ENCODE measurements around the gene USP24. TPM values are rescaled to one million over a fixed set of nuclear protein-coding genes. Genes with fewer than 3 reads are reported as not detected.

Gene USP24
- total RNA-seq, 1 experiment from 2014 or later: 29.9 TPM

DNA sequence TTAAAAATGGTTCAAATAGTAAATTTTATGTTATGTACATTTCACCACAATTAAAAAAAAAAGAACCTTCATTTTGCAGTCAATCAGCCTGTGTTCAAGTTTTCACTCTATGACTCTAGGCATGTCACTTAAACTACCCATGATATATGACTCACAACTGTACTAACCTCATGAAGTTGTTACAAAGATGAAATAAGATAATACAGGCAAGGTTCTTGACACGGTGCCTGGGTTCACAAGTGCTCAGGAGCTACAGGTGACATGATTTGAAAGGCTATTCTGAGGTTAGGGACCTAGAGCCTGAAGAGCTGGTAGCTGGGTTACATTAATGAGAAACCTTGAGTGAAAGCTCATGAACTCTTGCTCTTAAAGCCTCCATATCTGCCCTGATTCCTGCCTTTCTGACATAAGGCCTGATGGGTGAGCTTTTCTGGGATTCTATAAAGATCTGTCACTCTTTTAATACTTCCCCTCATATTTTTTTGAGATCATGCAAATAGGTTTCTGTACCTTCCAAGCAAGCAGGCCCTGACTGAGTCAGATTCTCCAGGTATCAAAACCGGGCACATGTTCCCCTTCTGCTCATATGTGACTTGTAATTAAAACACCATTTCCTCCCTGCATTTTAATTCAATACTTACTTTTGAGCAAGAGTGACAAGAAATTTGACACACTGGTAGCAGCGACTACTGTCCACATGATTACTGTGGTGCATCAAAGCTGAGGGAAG is 141.8 kb downstream of the USP24 start:
- DNase-seq (ENCODE audit: extremely low read depth, low read depth): no peak

DNA sequence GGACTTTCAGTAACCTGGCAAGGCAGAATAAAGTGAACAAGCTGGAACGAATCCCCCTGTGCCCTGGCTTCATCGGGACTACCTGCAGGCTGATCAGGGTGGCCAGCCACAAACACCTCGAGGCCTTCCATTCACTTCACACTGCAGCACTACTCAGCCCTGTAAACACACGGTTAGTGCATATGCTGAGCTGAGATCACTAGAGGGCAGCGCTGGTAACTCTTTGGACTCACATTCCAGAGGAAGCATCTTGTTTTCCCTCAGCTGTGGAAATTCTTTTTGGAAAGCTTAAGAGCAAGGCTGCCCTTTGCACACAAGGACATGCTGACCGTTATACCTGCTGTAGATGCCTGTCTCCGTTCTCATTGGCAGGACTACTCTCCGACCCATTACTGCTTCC is 143.7 kb downstream of the USP24 start:
- peak; percentile 19 for DNase-seq (ENCODE audit: extremely low read depth, low read depth)

DNA sequence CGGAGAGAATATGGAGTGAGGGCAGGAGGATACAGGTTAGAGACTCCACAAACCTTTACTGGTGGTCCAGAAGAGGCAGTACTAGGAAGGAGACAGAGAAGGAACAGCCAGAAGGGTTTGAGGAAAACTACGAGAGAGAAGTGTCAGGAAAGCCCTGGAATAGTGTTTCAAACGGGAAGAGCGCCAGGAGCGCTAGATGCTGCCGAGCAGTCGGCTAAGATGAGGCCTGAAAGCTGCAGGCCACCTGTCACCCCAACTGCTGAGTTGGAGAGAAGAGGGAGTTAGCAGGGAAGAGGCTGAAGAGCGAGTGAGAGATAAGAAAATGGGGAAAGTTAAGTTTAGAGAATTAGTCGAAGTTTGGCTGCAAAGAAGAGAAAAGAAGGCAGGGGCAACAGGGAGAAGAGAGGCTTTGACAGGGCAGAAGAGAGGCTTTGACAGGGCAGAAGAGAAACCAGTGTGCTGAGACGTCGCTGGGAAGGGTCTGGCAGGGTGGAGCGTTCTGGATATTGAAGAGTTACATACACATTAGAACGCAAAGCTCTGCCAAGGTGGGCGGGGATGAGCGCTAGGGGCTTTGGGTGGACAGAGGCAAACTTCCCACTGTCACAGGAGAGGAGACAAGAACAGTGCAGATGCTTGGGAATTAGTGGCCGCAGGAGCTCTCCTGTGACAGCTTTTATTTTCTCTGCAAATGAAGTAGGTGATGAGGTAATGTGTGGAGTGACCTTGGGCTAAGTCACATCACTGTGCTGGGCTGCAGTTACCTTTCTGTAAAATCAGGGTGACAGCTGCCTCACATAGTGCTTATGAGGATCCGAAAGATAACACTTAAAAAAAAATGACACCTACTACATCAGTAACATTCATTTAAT is 144.6 kb downstream of the USP24 start:
- DNase-seq (ENCODE audit: extremely low read depth, low read depth): no peak

DNA sequence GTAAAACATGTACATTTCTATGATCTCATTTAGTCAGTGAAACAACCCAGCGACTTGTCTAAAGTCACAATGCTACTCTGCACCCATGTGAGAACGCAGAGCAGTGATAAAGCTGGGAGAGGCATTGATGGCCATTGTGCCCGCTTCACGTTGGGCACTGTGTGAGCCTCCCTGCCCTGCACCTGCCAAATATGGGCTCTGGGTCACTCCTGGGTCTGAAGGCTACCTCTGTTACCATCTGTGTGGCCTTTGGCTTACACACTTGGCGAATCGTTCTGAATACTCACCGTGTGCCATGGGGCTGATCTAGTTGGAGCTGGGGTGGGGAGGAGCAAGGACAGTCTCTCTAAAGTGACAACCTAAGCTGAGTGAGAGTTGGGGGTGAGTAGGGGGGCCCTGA is 145.9 kb downstream of the USP24 start:
- no peak for DNase-seq (ENCODE audit: extremely low read depth, low read depth)

DNA sequence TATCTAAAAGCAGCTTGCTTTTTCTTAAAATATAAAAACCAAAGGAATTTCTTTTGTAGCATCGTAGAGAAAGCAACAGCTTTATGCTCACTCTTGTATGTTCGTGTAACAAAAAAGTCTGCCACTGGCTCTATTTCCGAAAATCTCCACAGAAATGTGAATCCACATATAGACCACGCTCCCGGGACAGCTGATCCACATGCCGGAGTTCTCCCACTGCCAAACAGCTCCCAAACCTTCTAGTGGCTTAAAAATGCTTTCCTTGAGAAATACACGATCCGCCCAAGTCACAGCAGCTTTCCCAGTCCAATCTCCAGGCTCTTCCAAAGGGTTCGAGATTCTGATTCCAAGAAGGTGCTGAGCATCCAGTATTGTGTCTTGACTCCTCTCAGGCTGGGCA is 146.5 kb downstream of the USP24 start:
- no peak for DNase-seq (ENCODE audit: extremely low read depth, low read depth)

DNA sequence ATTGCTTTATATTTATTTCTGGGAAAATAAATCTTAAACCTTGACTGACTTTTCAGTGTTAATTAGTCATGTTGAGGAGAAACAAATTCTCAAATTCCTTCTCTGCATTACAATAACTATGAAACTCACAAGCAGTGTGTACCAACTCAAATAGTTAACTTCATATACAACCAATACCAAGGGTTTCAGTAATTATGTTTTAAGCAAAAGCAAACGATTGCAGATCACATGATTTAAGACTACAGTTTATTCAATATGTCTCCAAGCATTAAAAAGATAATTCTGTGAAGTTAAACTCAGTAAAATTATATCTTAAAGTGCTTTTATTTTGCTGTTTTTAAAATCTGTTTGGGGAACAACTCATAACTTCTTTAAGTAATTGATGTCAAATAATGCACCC is 147.2 kb downstream of the USP24 start:
- DNase-seq (ENCODE audit: extremely low read depth, low read depth): no peak

DNA sequence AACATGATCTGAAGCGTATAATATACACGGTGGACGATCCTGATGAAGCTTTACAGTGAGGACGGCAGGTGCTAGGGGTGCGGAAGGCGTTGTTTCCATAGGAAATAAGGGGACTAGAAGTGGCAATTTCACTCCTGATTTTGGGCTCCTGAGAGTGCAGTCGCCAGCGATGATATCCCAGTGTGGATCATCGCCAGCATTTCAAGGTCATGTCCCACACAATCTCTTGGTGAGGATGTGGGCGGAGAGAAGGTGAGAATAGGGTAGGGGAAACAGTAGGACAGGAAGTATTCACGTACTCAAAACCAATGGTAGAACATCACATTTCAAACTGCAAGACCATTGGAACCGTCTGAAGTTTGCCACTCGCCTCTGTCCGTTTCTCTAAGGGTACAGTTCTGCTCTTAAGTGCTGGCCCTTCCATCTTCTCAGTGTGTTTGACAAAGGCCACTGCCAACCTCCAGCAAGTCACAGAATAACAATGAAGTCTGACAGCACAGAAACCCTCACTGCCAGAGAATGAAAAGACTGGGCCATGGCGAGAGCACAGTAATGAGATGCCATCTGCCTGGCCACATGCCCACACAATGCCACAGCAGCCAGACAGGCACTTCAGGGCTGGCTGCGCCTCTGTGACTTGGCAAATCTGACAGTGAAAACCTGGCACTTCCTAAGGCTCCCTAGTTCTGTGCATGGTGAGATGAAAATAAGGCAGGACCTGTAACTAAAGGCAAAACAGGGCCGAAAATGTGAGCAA is 148.0 kb downstream of the USP24 start:
- no peak for DNase-seq (ENCODE audit: extremely low read depth, low read depth)

DNA sequence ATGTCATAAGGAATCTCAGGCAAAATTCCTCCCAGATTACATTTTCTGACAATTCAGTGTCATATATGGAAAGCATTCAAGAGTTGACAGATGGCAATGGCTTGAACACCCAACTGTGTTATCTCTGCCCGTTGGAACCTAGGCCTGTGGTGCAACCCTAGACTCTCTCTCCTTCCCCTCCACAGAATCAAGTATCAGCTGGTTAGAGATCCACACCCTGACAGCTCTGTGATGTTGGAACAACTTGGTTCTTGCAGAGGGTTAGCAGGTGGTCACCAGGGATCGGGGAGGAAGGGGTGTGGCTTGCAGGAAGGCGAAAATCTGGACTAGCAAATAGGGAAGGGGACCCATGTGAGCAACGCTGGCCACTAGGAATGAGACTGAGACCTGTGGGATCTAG is 149.5 kb downstream of the USP24 start:
- no peak for DNase-seq (ENCODE audit: extremely low read depth, low read depth)

DNA sequence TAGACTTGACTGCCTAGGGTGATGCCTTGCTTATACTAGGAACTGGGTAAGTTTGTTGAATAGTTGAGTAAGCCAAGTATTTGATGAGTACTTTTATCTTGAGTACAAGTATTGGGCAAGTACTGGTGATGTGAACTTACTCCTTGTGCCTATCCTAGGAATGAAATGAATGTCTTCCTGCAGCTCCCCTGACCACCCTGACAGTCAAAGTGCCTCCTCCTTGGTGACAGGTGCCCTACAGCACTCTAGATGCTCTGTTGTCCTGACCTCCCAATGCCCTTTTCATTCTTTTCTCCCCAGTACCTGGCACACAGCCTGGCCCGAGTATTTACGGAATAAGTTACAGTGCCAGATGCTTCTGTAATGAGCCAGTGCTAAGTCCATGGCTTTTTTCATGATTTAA is 150.3 kb downstream of the USP24 start:
- no peak for DNase-seq (ENCODE audit: extremely low read depth, low read depth)

DNA sequence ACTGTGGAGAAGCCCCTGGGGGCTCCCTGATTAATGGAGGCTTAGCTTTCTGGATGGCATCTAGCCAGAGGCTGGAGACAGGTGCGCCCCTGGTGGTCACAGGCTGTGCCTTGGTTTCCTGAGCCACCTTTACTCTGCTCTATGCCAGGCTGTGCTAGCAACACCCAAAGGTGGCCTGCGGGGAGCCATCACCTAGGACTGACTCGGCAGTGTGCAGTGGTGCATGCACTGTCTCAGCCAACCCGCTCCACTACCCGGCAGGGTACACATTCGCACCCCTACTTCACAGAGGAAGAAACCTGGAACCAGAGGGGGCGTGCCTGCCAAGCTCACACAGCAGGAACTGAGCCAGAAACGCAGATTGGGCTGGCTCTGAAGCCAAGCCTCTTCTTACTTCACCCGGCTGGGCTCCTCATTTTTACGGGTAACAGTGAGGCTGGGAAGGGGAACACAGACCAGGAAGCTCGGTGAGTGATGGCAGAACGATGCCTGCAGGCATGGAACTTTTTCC is 151.0 kb downstream of the USP24 start:
- DNase-seq (ENCODE audit: extremely low read depth, low read depth): peak; percentile 22

DNA sequence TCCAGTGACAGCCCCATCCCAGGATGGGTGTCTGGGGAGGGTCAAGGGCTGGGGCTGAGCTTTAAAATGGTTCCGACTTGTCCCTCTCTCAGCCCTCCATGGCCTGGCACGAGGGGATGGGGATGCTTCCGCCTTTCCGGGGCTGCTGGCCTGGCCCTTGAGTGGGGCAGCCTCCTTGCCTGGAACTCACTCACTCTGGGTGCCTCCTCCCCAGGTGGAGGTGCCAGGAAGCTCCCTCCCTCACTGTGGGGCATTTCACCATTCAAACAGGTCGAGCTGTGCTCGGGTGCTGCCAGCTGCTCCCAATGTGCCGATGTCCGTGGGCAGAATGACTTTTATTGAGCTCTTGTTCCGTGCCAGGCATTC is 151.6 kb downstream of the USP24 start:
- DNase-seq (ENCODE audit: extremely low read depth, low read depth): no peak

DNA sequence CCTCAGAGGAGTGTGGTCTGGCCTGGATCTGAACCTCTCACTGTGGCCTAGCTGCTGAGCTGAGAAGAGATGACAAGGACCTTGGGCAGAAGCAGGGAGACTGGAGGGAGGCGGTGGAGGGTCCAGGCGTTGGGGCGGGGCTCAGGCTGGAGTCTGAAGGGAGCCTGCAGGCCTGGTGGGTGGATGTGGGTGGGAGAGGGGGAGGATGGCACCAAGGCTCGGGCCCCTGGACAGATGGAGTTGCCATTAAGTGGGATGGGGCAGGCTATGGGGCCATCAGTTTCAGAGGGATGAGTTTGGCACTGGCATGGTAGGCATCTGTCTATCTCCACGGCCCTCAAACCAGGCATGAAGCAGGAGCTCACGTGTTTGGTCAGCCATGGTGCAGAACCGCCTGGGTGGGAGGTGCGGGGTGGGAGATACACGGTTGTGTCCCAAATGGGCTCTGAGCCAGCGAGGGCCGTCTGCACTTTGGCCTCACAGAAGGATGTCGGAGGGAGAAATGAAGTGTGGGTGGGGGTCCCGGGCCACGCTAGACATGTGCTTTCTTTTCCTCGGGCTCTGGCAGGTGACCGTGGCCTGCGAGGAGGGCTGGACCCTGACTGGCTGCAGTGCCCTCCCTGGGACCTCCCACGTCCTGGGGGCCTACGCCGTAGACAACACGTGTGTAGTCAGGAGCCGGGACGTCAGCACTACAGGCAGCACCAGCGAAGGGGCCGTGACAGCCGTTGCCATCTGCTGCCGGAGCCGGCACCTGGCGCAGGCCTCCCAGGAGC is 152.2 kb downstream of the USP24 start:
- DNase-seq (ENCODE audit: extremely low read depth, low read depth): no peak

DNA sequence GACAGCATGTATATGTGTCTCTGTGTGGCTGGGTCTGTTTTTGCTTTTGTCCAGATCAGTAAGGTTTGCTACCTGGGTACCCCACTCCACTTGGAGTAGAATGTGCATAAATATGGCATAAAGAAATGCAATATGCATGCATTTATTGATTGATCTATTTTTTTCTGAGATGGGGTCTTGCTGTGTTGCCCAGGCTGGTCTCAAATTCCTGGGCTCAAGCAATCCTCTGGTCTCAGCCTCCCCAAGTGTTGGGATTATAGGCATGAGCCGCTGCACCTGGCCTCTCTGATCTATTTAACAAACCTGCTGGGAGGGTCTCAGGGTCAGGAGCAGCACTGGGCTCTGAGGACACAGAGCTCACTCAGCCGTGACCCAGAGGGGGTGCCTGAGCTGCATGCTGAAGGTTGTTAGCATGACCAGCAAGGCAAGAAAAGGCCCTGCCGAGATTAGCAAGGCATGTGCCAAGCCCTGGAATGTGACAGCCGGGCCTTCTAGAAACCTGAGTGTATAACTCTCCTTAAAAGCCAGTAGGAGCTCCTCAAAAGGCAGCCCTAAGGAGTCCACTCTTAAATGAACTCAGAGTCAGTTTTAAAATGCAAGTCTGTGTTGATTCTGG is 153.3 kb downstream of the USP24 start:
- no peak for DNase-seq (ENCODE audit: extremely low read depth, low read depth)

DNA sequence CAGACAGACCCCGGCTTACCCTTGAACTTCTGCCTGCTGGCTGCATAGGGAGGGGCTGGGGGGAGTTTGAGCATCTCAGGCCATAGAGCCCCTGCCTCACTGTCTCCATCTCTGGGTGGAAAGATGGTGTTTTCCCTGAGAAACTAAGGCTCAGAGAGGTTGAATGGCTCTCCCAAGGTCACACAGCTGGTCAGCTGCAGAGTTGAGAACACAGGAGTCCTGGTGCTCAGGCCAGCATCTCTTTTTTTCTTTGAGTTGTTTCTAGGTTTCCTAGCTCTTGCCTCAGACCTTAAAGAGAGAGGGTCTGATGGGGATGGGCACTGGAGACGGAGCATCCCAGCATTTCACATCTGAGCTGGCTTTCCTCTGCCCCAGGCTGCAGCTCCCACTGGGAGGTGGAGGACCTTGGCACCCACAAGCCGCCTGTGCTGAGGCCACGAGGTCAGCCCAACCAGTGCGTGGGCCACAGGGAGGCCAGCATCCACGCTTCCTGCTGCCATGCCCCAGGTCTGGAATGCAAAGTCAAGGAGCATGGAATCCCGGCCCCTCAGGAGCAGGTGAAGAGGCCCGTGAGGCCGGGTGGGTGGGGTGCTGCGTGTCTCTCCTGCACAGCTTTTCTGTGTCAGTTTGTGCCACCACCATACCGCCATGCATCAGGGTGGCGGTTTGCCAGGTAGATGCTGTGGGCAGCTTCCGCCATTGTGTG is 154.0 kb downstream of the USP24 start:
- DNase-seq (ENCODE audit: extremely low read depth, low read depth): no peak

DNA sequence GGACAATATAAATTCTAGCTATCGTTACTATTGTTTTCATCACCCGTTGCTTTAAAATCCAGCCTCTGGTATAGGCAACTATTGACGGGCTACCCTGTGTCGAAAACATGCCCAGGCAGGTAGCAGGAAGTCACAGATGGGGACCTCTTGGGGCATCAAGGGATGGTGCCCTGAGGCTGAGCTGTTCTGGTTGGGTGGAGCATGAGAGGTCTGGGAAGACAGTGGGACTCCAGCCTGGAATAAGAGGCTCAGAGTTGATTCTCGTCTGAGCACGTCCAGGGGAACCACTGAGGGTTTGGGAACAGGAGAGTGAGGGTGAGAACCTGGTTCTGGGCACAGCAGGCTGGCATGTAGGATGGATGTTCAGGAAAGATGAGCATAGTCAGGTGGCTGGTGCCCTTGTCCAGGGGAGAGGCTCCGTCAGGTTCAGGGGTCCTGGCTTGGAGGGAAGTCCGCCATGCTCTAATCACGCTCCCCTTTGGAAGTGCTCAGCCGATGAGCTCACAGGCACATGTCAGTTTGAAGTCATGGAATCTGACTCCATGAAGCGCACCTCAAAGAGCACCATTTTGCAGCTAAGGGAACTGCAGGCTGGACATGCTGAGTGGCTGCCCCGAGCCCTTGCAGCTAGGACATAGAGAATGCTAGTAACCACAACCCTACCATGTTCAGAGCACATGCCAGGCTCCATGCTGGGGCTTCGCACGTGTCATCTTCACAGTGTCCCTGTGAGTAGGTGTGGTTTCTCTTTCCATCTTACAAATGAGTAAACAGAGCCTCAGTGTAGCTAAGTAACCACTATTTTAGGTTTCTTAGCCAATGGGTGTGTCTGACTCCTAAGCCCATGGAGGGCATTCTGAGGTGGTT is 154.8 kb downstream of the USP24 start:
- no peak for DNase-seq (ENCODE audit: extremely low read depth, low read depth)

DNA sequence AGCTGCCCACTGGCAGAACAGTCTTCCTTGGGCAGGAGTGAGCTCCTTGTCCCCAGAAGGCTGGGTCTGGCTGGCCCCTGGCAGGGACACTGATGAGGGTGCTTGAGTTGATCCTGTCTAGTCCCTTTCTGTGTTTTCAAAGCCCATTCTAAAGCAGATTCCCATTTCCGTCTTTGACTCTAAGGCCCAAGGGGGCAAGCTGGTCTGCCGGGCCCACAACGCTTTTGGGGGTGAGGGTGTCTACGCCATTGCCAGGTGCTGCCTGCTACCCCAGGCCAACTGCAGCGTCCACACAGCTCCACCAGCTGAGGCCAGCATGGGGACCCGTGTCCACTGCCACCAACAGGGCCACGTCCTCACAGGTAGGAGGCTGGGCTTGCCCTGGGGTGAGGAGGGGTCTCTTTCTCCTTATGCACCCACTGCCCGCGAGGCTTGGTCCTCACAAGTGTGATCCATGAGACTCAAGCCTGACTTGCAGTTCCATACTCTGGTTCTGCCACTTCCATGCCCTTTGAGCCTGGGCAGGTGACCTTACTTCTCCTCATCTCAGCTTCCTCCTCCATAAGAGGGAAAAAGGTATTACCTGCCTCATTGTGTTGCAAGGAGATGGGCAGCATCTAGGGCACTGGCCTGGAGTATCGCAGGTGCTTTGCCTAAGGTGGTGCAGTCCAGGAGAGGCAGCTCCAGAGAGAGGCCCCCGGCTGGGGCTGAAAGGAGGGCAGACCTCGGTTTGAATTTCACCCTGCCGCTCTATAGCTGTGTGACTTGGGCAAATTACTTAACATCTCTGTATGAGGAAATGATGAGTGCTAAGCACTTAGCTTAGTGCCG is 155.6 kb downstream of the USP24 start:
- DNase-seq (ENCODE audit: extremely low read depth, low read depth): no peak

DNA sequence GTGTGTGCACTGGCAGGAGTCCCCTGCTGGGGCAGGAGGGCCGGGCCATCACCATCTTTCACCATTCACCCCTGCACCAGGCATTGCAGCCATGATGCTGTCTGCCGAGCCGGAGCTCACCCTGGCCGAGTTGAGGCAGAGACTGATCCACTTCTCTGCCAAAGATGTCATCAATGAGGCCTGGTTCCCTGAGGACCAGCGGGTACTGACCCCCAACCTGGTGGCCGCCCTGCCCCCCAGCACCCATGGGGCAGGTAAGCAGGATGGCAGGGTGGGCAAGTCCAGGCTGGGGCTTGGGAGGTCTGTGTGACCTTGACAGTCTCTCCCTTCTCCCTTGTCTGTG is 157.2 kb downstream of the USP24 start:
- DNase-seq (ENCODE audit: extremely low read depth, low read depth): no peak
